Activated T-cell treated with anti-CD3 and anti-CD28 coated beads, Interleukin-2, amount 50 U/mL, for 1 hour (primary cell): Measurements from ENCODE around the gene SBDS.
"Not testable (repeated sequence)": the region's sequence is repeated elsewhere in the genome, so short reads cannot be mapped to it uniquely, and the experiment has no call there.

ENCODE experiments used
- DNase-seq: peaks from one replicate; pipeline ENCODE4 v3.0.0-alpha.2; 2020

Gene SBDS

DNA sequence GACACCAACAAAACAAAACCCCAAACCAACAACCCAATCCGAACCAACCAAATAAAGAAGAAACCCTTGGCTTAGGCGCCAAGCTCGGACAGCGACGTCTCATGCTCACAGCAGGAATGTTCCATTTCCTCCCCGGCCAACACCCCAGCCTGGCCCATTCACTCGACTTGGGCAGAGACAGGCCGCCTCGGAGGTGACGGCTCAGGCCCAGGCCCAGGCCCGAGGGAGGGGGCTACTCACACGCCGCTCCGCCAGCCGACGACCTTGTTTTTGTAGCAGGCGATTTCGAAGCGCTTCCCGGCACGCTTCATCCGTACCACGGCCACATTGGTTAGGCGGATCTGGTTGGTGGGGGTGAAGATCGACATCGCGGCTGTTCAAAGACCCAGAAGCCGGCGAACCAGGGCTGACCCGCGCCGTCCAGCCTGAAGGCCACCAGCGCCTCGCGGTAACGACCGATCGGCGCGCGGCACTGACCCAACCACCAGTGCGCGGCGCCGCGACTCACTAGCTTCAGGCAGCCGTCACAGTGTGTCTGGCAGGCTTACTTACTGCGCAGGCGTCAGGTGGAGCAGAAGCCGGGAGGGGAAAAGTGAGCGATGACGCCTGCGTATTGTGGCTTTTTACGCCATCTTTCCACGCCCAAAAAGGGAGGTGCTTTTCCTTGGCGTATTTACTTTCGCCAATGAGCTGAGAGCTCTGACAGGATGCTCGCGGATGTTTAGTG is at the start of gene SBDS:
Gene SBDS (minus strand): TSS at position 537 of the 727 bp plus-strand sequence. CDS start 169 bp downstream, at position 368.
- DNase-seq, result peak; percentile 87

DNA sequence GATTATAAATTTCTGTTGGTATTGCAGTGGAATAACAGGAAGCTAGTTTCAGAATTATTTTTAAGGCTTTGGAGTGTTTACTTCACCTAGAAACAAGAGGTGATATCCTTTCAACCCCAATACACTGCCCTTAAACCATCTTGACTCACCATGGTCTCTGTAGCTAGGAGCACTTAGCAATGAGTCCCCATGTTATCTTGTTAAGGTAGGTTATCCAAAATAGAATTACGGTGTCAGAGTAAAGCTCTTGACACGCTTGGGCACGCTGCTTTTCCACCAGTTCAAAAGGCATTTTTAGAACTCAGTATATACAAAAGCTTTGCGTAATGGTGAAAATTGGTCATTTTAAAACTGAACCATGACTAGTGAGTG is 48.2 kb upstream of the SBDS start:
- not testable (repeated sequence) for DNase-seq

DNA sequence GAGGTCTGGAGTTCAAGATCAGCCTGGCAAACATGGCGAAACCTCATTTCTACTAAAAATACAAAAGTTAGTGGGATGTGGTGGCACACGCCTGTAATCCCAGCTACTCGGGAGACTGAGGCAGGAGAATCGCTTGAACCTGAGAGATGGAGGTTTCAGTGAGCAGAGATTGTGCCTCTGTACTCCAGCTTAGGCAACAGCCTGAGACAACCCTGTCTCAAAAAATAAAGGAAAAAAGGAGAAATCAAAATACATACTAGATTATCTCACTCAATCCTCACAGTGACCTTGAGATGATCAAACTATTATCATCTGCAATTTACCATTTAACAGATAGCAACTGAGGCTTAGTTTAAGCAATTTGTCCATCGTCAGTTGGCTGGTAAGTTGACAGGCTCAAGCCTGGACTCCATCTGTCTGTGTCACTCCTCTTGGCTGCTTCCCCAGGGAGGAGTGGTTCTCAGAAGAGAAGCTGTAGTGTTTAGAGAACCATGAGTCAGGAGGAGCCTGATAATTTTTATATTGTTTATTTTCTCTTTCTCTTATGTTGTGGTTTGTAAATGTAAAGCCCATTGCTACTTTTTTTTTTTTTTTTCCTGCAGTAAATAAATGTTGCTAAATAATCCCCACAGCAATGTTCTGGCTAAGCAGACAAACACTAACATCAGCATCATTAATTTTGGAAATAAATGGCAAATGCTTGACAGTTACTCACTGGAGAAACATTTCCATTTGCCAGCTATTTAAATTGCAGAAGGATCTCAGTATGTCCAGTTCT is 47.6 kb upstream of the SBDS start:
- DNase-seq, result not testable (repeated sequence)

DNA sequence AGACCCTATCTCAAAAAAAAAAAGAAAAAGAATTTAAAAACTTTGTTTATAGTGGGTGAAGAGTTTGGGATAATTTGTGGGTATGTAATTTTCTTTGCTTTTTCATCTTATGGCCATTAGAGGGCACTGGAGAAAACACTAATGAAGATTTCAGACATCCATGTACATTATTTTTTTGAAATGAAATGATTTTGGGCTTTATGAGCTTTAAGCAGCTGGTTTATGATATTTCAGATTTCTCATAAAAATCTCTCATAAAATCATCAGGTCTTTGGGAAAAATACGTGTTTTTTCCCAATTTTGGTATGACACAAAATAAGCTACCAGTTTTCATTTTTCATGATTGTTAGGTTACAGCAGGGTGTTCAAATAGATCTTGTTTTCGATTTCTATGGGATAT is 45.4 kb upstream of the SBDS start:
- not testable (repeated sequence) for DNase-seq

DNA sequence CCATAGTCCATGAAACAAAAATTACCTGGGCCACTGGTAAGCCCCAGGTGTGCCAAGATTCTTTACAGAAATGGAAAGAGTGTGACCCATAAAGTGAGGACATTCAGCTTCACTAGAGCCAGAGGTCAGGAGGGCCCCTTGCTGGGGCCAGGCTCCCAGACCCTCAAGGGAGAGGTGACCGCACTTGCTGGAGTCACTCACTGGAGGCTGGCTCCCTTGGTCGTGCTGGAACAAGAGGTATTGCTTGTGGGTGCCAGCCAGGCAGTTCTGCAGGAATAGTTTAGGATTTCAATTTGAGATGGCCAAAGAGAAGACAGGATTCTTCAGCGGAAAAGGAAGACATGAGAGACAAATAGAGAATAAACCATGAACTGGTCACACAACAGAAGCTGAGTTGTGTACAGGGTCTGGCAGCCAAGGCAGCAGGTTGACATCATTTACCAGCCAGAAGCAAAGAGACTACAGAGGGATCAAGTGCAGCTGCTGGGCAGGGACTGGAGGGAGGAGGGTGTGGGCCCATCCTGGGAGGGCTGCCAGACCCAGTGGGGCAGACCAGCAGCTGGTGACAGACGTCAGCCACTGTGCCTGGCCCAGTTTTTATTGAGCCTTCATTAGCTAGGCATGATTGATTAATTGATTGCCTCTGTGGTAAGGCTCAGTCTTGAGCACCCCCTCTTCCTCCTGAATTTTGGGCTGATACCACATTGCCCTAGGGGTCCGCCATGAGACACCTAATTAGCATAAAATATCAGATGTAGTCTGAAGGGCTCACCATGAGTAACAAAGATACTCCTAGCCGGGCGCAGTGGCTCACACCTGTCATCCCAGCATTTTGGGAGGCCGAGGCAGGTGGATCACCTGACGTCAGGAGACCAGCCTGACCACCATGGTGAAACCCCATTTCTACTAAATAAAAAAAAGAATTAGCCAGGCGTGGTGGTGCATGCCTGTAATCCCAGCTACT is 41.3 kb upstream of the SBDS start:
- DNase-seq, result not testable (repeated sequence)

DNA sequence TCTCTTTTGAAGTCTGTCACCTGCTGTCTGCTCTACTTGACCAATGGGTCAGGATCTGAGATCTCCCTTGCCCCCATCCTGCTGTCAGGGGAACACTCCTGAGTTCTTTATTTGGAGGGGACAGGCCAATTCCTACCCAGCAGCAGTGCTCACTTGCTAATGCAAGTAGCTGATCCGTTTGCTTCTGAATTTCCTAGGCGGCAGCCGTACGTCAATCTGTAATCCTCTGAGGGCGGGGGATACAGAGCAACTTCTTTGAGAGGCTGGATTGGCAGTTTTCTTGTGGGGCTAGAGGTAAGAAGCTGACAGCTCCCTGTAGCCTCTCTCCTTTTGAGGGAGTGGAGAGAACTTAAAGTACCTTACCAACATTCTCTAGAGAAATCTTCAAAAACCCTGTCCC is 37.9 kb upstream of the SBDS start:
- no peak for DNase-seq

DNA sequence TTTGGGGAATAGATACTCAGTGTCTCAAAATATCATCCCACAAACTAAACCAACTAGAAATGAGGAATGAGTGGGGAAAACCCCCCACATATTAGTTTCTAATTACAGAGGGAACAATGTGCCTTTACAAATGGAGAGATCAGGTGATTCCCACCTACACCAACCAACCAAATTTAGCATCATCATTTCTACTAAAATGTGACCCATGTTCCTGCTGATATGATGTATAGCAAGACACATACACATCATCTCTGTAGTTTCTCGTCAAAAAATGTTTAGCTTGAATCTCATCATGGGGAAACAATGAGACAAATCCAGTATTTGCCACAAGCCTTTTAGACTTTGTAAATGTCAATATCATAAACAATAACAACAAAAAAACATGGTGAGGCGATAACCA is 36.3 kb upstream of the SBDS start:
- not testable (repeated sequence) for DNase-seq

DNA sequence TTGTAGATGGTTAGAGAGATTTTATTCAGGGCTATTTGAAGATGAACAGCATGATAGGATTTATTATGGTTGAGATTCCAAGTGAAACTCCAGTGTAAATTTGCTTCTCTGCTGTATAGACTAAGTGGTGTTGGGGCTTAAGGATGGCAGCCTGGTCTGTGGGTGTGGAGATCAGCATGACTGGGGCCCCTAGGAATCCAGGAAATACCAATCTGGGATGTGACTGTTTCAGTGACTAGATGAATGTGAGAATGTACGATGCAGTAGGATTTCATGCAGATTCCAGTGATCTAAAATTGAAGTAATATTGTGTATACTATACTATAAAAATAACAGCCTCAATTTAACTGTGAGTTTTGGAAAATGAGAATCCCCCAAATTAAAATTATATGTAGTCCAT is 30.1 kb upstream of the SBDS start:
- DNase-seq, result not testable (repeated sequence)

DNA sequence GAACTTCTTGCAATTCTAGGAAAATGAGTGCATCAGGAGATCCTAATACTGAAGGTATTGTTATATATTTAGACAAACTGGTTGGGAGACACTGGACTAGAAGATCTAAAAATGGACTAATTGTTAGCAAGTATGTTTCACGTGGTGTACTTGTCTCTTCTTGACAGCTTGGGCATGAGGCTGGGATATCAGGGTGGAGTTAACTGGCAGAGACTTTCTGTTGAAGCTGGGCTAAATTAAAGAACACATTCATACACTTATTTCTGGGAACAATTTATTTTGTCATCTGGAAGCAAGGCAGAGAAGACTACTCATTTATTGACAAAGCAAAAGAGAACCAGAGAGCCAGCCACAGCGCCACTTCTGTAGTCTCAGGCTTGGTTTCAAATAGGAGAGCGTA is 27.1 kb upstream of the SBDS start:
- DNase-seq, result no peak

DNA sequence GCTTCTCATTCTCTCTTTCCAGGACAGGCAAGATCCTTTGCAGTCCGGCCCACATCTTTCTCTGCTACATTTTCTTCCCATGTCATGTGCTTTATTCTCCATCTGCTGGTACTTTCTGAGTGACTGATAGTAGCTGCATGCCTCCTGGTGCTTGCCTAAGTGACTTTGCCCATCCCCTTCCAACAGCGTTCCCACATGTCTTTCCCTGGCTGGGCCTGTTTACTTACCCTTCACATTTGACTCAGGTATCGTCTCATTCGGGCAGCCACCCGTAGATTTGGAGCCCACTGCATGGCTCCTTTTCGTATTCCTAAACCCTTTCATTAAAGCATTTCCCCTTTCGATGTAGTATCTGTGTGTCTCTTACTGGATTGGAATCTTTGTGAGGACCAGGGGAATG is 25.9 kb upstream of the SBDS start:
- no peak for DNase-seq

DNA sequence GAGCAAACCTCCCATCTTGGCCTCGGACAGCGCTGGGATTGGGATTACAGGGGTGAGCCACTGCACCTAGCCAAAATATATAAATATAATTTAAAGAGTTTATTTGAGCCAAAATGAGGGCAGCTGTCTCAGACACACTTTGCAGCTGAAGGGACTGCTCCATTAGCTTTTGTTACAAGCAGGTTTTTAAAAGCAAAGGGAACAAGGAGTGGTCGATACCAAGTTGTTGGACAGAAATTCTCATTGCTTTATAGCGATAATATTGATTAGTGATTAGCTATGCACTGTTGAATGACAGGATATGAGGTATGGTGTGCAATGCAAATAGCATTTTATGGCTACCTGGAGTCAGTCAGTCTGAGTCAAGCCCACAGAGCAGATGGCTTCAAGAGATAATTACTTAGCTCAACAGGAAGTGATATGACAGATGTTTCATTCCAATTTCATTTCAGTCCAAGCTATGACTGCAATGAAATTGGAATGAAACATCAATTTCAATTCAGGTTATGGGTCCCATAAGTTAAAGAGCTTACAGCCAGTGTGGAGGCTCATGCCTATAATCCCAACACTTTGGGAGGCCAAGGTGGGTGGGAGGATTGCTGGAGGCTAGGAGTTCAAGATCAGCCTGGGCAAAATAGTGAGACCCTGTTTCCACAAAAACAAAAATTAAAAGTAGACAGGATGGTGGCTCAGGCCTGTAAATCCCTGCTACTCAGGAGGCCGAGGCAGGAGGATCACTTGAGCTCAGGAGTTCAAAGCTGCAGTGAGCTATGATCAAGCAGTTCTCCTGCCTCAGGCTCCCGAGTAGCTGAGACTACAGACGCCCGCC is 24.4 kb upstream of the SBDS start:
- DNase-seq, result no peak

DNA sequence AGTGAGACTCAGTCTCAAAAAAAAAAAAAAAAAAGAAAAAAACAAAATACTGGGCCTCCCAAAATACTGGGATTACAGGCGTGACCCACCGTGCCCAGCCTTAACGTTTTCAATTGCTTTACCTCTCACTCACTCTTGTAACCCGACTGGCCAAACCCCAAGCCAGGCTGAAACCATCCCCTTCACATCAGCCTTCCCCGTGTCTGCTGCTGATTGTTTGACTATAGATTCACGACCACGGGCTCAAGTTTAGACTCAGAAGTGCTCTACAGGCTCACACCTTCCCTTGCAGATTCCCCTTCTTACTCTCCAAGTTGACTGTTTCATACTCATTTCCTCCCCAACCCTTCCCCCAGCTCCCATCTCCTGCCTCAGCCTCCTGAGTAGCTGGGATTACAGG is 23.6 kb upstream of the SBDS start:
- no peak for DNase-seq

DNA sequence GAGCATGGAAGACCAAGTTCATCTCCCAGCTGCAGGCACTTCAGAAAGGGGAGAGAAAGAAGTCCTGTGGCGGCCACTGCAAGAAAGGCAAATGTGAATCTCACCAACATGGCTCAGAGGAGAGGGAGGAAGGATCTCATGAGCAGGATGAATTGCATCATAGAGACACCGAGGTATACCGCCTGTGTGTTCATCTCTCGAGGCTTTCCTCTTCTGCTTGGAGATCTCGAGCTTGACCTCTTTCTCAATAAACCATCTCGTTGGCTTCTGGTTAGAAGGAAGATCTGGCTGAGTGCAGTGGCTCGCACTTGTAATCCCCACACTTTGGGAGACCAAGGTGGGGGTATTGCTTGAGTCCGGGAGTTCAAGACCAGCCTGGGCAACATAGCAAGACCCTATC is 22.6 kb upstream of the SBDS start:
- DNase-seq, result not testable (repeated sequence)

DNA sequence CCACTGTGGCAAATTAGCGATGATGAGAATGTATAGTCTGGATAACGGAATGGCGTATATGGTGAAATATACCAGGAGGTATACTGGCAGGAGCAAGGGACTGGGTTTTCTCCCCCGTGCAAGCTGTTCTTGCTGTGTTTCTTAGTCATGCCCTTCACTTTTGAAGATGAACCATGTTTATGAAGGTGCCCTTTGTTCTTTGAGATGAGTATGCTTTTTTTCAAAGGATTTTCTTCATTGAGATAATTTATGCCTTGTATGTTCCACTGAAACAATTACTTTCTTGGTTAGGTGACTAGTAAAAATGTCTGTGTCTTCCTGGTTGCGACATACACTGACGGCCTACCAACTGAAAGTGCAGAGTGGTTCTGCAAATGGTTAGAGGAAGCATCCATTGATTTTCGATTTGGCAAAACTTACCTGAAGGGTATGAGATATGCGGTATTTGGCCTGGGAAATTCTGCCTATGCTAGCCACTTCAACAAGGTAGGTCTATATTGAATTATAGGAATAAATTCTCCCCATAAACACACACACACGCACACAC is 18.8 kb upstream of the SBDS start:
- not testable (repeated sequence) for DNase-seq

DNA sequence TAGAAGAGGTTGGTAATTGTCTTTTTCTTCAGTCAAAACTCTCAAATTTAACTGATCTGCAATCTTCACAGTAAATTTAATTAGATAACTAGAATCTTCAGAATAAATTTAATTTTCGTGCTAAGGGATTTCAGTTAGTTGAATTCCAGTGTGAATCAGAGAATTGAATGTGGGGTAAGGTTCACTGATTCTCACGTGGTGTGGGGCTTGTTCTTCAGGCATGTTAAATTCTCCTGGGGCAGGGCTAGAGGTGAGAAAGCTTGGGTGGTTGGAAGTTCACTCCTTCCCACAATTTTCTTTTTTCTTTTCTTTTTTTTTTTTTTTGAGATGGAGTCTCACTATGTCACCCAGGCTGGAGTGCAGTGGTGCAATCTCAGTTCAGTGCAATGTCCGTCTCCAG is 14.3 kb upstream of the SBDS start:
- DNase-seq, result not testable (repeated sequence)

DNA sequence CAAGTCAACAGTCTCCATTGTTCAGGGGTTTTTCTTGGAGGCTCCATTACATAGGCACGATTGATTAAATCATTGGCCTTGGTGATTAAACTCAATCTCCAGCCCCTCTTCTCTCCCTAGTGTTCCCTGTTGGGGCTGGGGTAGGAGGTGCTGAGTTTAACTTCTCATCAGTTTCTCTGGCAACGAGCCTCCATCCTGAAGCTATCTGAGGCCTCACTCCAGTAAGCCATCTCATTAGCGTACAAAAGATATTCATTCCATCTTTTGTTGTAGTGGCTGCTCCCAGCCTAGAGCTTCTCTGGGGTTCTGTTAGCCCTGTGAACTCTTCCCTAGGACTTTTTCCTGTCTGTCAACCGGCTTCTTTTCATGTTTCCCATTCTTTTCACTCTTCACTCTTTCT is 12.9 kb upstream of the SBDS start:
- no peak for DNase-seq

DNA sequence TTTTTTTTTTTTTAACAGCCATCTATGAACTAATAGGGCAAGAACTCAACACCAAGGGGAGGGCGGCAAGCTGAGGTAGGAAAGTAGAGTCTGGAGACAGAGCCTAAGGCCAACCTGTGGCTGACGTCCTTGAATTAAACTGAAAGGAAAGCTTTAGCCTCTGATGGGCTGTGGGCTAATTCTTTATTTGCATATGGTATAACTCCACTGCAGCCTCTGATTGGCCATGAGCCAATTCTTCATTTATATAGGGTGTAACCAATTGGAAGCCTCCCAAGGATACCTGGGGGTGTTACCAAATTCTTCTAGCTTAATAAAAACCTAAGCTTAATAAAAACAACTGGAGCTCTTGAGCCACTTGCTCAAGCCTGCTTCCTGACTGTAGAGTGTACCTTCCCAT is 11.6 kb upstream of the SBDS start:
- DNase-seq, result no peak

DNA sequence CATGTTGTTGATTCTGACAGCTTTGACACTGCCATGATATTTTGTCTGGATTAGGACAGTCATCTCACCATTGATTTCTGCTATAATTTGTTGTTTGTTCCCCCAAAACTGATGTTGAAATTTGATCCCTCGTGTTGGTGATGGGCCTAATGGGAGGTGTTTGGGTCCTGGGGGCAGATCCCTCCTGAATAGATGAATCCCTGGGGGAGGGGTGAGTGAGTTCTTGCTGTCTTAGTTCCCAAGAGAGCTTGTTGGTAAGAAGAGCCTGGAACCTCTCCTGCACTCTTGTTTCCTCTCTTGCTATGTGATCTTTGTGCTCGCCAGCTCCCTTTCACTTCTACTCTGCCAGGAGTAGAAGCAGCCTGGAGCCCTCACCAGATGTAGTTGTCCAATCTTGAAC is 8.8 kb upstream of the SBDS start:
- not testable (repeated sequence) for DNase-seq

DNA sequence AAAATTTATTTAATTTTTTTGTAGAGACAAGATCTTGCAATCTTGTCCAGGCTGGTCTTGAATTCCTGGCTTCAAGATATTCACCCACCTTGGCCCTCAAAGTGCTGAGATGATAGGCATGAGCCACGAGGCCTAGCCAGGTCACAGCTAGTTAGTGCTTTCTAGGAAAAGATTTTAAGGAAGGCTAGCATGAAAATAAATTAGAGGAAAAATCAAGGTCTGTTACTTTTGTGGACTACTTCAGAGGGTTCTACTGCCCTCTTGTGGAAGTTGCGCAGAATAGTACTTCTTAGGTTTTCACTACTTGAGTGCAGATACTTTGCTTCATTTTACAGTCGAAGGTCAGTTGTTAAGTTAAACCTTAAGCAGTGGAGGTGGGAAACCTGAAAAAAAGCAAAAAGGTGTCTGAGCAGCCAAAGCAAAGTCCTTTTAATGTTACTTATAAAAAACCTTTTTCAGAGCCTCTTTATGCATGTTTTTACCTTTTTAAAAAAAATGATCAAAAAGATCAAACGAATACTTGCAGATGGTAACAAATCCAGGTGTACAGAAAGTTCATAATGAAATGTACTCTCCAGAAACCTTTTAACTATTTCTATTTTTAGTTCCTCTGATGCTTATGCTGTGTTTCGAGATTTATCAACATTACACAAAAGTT is 5.3 kb upstream of the SBDS start:
- DNase-seq, result peak; percentile 22

DNA sequence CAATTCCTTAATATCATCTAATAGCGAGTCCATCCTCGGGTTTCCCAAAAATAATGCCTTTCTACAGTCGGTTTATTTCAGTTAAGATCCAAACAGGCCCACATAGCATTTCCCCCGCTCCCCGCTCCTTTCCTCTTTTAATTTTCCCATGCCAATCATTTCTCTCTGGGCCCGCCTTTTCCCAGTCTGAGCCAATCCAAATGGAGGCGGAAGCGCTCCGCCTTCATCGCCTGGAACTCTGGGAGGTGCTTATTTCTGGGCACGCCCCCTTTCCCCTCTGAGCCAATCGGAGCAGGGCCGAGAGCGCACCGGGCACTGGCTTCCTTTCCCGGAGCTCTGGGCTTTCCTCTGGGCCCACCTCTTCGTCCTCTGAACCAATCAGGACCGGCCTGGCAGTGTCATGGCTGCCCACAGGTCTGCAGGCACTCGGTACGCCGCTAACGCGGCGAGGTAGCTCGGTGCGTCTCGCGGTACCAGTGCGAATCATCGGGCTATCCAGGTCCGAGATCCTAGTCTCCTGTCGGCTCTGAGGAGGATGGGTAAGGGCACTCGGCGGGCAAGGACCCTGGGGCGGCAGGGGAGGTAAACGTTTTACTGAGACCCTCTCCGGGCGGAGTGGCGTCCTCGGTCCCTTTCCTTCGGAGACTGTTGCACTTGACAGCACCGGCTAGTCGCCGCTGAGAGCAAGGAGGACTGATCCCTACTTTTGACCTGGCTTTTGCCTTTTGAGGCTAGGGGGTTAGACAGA is 1.2 kb upstream of the SBDS start, which contains the start of gene TYW1:
Gene TYW1 (plus strand): TSS at position 390 of the 748 bp plus-strand sequence. CDS start 146 bp downstream, at position 536.
- peak; percentile 98 for DNase-seq

DNA sequence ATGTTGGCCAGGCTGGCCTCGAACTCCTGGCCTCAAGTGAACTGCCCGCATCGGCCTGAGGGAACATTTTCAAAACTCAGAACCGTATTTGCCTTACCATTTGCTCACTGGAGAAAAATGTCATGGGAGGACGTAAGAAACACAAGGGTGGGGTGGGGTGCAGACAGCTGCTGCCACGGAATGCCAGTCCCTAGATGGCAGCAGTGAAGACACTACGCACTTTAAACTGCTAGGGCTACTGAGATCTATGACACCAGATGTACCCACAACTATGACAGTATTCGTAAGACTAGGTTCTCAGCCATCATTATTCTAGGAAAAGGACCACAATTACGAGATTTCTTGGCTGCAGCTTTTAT is 716 bp downstream of the SBDS start:
- DNase-seq, result peak; percentile 57
